NAMALWA (cell line): ENCODE measurements around the gene SLC15A3.

Source experiments
- DNase-seq: peaks from one replicate; pipeline ENCODE4 v3.0.0-alpha.2; 2015; ENCODE audit warnings: low spot score

Gene SLC15A3

GRCh38 chr11:60889869-60890311, 62.1 kb downstream of the SLC15A3 start:
- DNase-seq: no peak

- peak; percentile 74 for DNase-seq
Measured at GRCh38 chr11:60887556-60887955, 64.4 kb downstream of the SLC15A3 start.
